Measurements from ENCODE around the gene ABLIM3.

ABLIM3 gene

DNA sequence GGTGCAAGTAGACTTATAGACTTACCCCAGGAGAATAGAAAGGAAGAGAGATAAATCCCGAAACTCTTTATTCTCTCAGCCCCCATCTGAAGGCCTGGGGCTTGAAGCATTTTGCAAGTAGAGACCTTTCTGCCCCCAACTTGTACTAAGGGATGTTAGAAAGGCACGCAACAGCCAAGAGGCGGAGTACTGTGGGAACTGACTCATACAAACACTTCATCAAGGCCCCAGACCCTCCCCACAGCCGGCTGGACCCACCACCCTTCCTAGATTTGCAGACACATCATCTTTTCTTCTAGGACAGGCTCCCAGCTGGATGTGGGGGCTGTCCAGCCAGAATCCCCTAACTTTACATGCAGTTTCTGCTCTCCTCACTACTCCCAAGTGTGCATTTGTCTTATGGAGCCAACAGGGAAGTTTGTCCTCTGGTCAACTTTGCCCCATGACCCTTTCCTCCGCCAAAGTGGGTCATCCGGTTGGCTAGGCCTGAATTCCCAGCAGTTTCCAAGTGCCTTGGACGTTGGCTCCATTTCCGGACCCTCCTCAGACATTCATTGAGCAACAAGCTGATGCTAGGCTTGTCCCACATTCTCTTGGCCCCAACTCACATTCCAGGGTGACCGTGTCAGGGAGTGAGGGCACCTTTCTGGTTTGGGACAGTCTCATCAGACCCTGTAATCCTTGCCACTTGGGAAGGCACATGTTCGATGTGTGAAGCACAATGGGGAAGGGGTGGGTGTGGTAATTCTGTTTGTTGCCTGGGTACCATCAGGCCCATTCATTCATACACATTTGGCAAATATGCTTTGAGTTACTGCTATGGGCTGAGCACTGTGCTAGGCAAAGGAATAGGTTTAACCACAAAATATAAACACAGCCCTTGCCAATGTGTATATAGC, 64.6 kb downstream of the ABLIM3 start:
- H3K36me3 Mint-ChIP-seq (ENCODE audit: low read depth) = no peaks in the 10 kb centered on the region
- ATAC-seq (no peak), DNase-seq (no peak)
- no peaks in the 10 kb centered on the region for H3K27me3 Mint-ChIP-seq
- no peak overlapping the region for H3K4me3 Mint-ChIP-seq
- H3K4me1 Mint-ChIP-seq = no peaks in the 10 kb centered on the region
- no peaks in the 10 kb centered on the region for H3K9me3 Mint-ChIP-seq
- H3K27ac Mint-ChIP-seq = no peak overlapping the region

GRCh38 chr5:149206524-149207141, 65.3 kb downstream of the ABLIM3 start:
- H3K27me3 Mint-ChIP-seq = no peaks in the 10 kb centered on the region
- H3K36me3 Mint-ChIP-seq (ENCODE audit: low read depth) = no peaks in the 10 kb centered on the region
- H3K9me3 Mint-ChIP-seq = no peaks in the 10 kb centered on the region
- H3K4me1 Mint-ChIP-seq = no peaks in the 10 kb centered on the region
- DNase-seq = no peak
- ATAC-seq = no peak
- H3K27ac Mint-ChIP-seq = no peak overlapping the region
- H3K4me3 Mint-ChIP-seq = no peak overlapping the region

DNA sequence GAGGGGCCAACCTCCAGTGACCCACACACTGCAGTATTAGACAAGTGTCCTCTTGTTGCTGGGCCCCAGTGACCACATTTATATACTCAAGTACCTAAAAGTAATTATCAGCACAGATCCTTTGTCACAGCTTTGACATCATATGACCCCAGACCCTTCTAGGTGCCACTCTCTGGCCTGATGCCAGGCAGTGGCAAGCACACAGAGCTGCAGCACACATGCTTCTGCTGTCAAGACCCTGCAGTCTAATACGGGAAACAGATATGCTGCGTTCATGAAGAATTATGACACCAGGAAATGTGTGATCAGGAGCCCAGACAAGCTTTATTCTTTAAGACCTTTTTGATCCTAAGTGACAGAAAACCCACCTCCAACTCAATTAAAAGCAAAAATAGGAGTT, 66.5 kb downstream of the ABLIM3 start:
- peaks cover 1% of the 10 kb centered on the region for H3K4me1 Mint-ChIP-seq
- no peak overlapping the region for H3K27ac Mint-ChIP-seq
- ATAC-seq (no peak), DNase-seq (no peak)
- H3K36me3 Mint-ChIP-seq (ENCODE audit: low read depth) = no peaks in the 10 kb centered on the region
- H3K9me3 Mint-ChIP-seq = no peaks in the 10 kb centered on the region
- H3K27me3 Mint-ChIP-seq = no peaks in the 10 kb centered on the region
- no peak overlapping the region for H3K4me3 Mint-ChIP-seq

DNA sequence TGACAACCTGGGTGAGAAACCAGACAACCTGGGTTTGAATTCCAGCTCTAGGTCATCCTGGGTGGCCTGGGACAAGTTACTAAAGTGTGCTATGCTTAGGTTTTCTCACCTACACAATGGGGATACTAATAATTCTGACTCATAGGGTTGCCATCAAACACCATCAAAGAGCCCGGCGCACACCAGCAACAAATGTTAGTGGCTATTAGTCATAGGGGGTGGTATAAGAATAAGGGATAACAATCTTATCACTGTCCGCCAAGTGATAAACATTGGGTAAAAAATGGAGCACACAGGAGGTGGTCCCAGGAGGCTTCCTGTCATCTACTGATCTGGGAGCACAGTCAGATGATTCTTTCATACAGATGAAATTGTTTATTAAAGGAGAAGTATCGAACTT, 68.9 kb downstream of the ABLIM3 start:
- Mint-ChIP-seq H3K9me3 (no peaks in the 10 kb centered on the region), H3K4me1 (peaks cover 1% of the 10 kb centered on the region), H3K36me3 (ENCODE audit: low read depth) (no peaks in the 10 kb centered on the region), H3K27ac (no peak overlapping the region), H3K4me3 (no peak overlapping the region), H3K27me3 (no peaks in the 10 kb centered on the region)
- ATAC-seq = no peak
- no peak for DNase-seq

DNA sequence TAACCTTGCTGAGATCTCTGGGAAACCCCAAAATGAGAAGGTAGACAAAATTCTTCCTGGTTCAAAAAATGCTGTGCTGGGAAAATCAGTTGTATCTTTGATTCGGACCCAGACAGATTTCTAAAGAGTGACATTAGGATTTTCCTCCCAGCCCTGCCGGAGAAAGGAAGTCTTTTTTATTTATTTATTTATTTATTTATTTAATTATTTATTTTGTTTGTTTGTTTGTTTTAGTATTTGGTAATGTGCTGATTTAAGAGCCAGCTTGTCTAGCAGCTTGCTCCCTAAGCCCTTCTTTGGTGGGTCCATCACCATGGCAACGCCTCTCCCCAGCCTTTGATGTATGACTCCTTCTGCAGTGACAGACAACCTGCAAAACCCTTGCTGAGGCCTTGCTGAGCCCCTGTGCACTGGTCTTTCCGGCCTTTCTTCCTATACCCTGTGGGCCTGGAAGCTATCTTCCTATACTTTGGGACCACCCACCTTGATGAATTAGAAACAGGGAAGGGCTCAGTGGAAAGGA, 69.7 kb downstream of the ABLIM3 start:
- H3K4me3 Mint-ChIP-seq = no peak overlapping the region
- no peaks in the 10 kb centered on the region for H3K36me3 Mint-ChIP-seq (ENCODE audit: low read depth)
- peaks cover 1% of the 10 kb centered on the region for H3K4me1 Mint-ChIP-seq
- DNase-seq = no peak
- H3K9me3 Mint-ChIP-seq = no peaks in the 10 kb centered on the region
- no peak overlapping the region for H3K27ac Mint-ChIP-seq
- H3K27me3 Mint-ChIP-seq = no peaks in the 10 kb centered on the region
- no peak for ATAC-seq

GRCh38 chr5:149211566-149211965, 70.3 kb downstream of the ABLIM3 start:
- Mint-ChIP-seq H3K27me3 (no peaks in the 10 kb centered on the region), H3K27ac (no peak overlapping the region), H3K36me3 (ENCODE audit: low read depth) (no peaks in the 10 kb centered on the region), H3K4me3 (no peak overlapping the region), H3K4me1 (peaks cover 1% of the 10 kb centered on the region), H3K9me3 (no peaks in the 10 kb centered on the region)
- DNase-seq = no peak
- no peak for ATAC-seq

DNA sequence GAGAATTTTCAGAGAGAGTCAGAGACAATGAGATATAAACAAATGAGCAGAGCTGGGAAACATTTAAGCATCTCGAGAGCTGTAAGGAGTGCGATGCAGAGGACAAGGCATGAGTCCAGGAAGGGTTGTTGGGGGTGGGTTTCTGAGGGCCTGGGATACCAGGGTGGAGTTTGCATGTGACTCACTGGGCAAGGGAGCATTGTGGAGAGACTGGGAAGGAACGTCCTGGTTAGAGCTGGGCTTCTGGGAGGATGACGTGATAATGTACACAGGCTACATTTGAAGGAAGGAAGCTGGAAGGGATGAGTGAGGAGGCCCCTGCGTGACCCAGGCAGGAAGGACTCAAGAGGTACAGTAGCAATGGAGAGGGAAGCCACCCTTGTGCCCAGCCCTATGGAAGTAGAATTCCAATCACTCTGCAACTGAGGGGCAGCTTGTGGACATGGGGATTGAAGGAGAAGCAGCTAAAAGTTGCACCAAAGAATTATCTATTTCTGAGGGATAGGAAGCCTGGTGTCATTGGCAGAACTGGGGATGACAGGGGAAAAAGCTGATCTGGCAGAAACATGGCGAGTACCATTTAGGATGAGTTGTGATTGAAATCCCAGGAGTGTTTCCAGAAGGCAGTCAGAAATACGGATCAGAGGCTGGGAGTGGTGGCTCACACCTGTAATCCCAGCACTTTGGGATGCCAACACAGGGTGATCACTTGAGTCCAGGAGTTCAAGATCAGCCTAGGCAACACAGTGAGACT, 71.1 kb downstream of the ABLIM3 start:
- Mint-ChIP-seq H3K4me3 (no peak overlapping the region), H3K36me3 (ENCODE audit: low read depth) (no peaks in the 10 kb centered on the region), H3K4me1 (peaks cover 1% of the 10 kb centered on the region), H3K27me3 (no peaks in the 10 kb centered on the region), H3K27ac (no peak overlapping the region), H3K9me3 (no peaks in the 10 kb centered on the region)
- DNase-seq (no peak), ATAC-seq (no peak)

DNA sequence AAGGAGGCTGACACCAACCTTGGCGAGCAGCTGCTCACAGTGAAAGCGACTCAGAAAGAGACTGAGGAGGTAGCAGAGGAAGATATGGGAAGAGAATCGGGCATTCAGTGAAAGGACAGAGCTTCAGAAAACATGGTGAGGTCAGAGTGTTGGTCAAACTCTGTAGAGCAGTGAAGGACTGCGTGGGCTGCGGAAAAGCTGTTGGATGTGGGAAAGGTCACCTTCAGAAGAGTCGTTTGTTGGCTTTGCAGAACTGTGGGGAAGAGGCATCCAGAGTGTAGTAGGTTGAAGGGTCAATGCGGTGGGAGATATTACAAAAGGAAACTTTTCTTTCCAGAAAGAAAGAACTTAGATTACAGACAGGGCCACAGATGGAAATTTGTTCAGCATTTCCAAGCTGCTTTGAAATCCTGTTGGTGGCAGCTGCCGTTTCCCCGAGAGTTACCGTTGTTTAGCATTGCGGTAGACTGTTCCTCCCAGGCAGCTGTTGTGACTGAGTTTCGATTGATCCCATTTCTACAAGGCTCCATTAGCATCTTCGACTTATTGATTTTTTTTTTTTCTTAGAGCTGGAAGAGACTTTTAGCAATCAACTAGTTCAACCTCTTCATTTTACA, 72.1 kb downstream of the ABLIM3 start:
- H3K4me1 Mint-ChIP-seq = peaks cover 1% of the 10 kb centered on the region
- no peak overlapping the region for H3K27ac Mint-ChIP-seq
- H3K9me3 Mint-ChIP-seq = no peaks in the 10 kb centered on the region

DNA sequence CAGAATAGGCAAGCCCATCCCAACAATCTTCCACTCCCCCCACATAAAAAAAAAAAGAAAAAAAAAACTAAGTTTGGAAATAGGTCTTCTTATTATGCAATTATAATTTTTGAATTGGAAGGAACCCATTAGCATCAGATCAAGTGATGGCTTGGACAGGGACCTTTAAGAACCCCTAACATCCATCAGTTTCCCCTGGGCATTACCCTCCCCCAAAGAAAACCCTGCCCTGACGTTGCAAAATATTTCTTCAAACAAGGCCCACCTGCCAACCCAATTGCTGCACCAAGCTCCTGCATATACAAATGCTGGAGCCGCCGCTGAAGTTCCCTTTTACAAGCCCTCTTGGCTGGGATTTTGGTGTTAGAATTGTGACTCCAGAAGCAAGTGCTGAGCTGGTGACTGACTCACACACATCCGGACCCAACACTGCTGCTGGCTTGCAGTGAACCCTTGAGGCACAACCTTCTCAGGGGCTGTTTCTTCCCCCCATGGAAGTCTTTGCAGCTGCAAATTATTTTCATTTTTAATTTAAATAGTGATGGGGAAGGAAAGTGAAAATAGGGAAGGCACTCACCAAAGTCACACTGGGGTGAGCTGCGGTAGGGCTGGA, 74.3 kb downstream of the ABLIM3 start:
- Mint-ChIP-seq H3K36me3 (ENCODE audit: low read depth) (no peaks in the 10 kb centered on the region), H3K9me3 (no peaks in the 10 kb centered on the region), H3K27ac (no peak overlapping the region), H3K4me3 (no peak overlapping the region), H3K27me3 (no peaks in the 10 kb centered on the region), H3K4me1 (peaks cover 1% of the 10 kb centered on the region)
- DNase-seq (no peak), ATAC-seq (no peak)

More for the DNA sequence above, 72.1 kb downstream of the ABLIM3 start:
- H3K4me3 Mint-ChIP-seq = no peak overlapping the region
- H3K36me3 Mint-ChIP-seq (ENCODE audit: low read depth) = no peaks in the 10 kb centered on the region
- ATAC-seq (no peak), DNase-seq (no peak)
- H3K27me3 Mint-ChIP-seq = no peaks in the 10 kb centered on the region

GRCh38 chr5:149216496-149216895, 75.2 kb downstream of the ABLIM3 start:
- H3K4me1 Mint-ChIP-seq = peaks cover 1% of the 10 kb centered on the region
- DNase-seq (no peak), ATAC-seq (no peak)
- H3K36me3 Mint-ChIP-seq (ENCODE audit: low read depth) = no peaks in the 10 kb centered on the region
- H3K27me3 Mint-ChIP-seq = no peaks in the 10 kb centered on the region
- no peak overlapping the region for H3K4me3 Mint-ChIP-seq
- H3K9me3 Mint-ChIP-seq = no peaks in the 10 kb centered on the region
- no peak overlapping the region for H3K27ac Mint-ChIP-seq

DNA sequence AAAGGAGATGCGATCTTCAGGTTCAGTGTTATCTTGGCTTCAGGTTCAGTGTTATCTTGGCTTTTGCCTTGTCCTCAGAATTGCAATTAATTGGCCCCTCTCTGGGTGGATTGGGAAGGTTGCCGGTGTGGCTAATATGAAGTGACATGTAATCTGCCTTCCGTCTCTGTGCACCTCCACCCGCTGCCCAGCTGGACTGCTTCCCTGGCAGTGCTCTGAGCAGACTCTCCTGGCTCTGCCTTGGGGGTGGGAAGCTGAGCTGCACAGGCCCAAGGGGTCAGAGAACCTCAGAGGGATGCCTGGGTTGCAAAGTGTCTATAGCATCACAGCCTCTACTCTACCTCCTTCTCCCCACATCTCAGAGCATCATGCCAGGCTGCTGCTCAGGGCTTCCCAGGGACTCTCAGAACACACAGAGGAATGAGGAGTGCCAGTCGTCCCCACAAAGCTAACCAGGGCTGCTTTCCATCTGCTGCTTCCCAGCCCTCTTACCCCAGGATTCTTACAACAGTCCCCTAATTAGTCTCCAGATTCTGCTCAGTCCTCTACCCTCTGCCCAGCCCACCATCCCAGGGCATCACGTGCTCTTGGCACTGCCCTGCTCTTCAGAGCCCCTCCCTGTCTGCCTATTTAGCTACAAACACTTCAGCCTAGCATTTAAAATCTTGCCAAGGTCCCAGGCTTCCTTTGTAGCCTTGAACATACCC, 76.0 kb downstream of the ABLIM3 start:
- Mint-ChIP-seq H3K4me3 (no peak overlapping the region), H3K4me1 (no peaks in the 10 kb centered on the region), H3K9me3 (no peaks in the 10 kb centered on the region), H3K36me3 (ENCODE audit: low read depth) (no peaks in the 10 kb centered on the region), H3K27ac (no peak overlapping the region), H3K27me3 (no peaks in the 10 kb centered on the region)
- DNase-seq = no peak
- ATAC-seq = no peak

GRCh38 chr5:149217803-149218155, 76.5 kb downstream of the ABLIM3 start:
- Mint-ChIP-seq H3K36me3 (ENCODE audit: low read depth) (no peaks in the 10 kb centered on the region), H3K27me3 (no peaks in the 10 kb centered on the region), H3K27ac (no peak overlapping the region), H3K4me3 (no peak overlapping the region), H3K4me1 (no peaks in the 10 kb centered on the region), H3K9me3 (no peaks in the 10 kb centered on the region)
- ATAC-seq (no peak), DNase-seq (no peak)

GRCh38 chr5:149219584-149219983, 78.3 kb downstream of the ABLIM3 start:
- H3K9me3 Mint-ChIP-seq = no peaks in the 10 kb centered on the region
- H3K36me3 Mint-ChIP-seq (ENCODE audit: low read depth) = no peaks in the 10 kb centered on the region
- ATAC-seq (no peak), DNase-seq (no peak)
- no peaks in the 10 kb centered on the region for H3K27me3 Mint-ChIP-seq
- H3K27ac Mint-ChIP-seq = no peak overlapping the region
- no peaks in the 10 kb centered on the region for H3K4me1 Mint-ChIP-seq
- no peak overlapping the region for H3K4me3 Mint-ChIP-seq

DNA sequence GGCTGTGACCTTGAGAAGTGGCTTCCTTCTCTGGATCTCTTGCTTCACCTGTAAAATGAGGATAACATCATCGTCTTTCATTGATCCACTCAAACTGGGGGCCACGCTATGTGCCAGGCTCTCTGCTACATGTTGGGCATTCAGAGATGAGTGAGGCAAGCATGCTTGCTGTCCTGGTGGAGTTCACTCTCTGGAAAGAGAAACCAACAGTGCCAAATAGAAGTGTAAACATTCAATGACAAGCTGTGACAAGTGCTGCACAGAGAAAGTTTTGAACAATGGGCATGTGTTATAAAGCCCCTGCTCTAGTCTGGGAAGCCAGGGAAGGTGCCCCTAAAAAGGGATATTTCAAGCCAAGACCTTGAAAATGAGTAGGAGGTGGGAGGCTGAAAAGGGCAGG, 79.5 kb downstream of the ABLIM3 start:
- H3K27ac Mint-ChIP-seq = no peak overlapping the region
- H3K9me3 Mint-ChIP-seq = no peaks in the 10 kb centered on the region
- H3K36me3 Mint-ChIP-seq (ENCODE audit: low read depth) = no peaks in the 10 kb centered on the region
- no peak overlapping the region for H3K4me3 Mint-ChIP-seq
- DNase-seq = no peak
- no peaks in the 10 kb centered on the region for H3K27me3 Mint-ChIP-seq
- ATAC-seq = no peak
- H3K4me1 Mint-ChIP-seq = no peaks in the 10 kb centered on the region

All from activated naive CD8-positive, alpha-beta T cell treated with anti-CD3 and anti-CD28 coated beads, Interleukin-2, amount 50 U/mL, for 24 hours (primary cell).